ENCODE results near the gene CD151. TPM values are rescaled to one million over a fixed set of nuclear protein-coding genes. Genes with fewer than 3 reads are reported as not detected.

The CD151 gene
- total RNA-seq, 1 experiment from 2014 or later: 296 TPM

GRCh38 chr11:880447-880846, 47.7 kb downstream of the CD151 start:
- Histone ChIP-seq H3K4me1 (ENCODE audit: control insufficient read depth in 1 of 2, insufficient read depth in 2 of 2, low read length in 2 of 2) (peaks cover 2 to 10% of the 10 kb centered on the region in 2 experiments; a peak in 2 of 4 replicates), H3K27ac (ENCODE audit: low read depth, low read length) (no peak overlapping the region), H3K4me3 (replicated peaks in 1 of 2; ENCODE audit: low read depth in 1 of 2, low read length in 2 of 2) (no peak overlapping the region), H3K9me3 (ENCODE audit: control insufficient read depth in 1 of 2, insufficient read depth in 1 of 2, low read depth in 1 of 2, low read length in 2 of 2) (no peaks in the 10 kb centered on the region), H3K4me2 (ENCODE audit: low read length) (no peak overlapping the region), H3K79me2 (ENCODE audit: insufficient read depth, low read length) (no peaks in the 10 kb centered on the region), H3K27me3 (ENCODE audit: insufficient read depth, low read length) (no peaks in the 10 kb centered on the region), H3K36me3 (ENCODE audit: control insufficient read depth in 1 of 2, insufficient read depth in 2 of 2, low read length in 2 of 2) (peaks cover 3 to 4% of the 10 kb centered on the region in 2 experiments; a peak in 2 of 4 replicates), H2AFZ (ENCODE audit: low read depth, low read length, poor library complexity, severe bottlenecking) (no peak overlapping the region), H3K9ac (ENCODE audit: low read length) (no peak overlapping the region), H4K20me1 (ENCODE audit: insufficient read depth) (no peaks in the 10 kb centered on the region), H3K9me2 (ENCODE audit: insufficient read depth) (no peaks in the 10 kb centered on the region)
- TF ChIP-seq SRF (IDR thresholded peaks at IDR 0.05; ENCODE audit: low read depth): no peak
- TF ChIP-seq CTCF (IDR thresholded peaks at IDR 0.05 in 2 of 3, conservative IDR thresholded peaks at IDR 0.05 in 1 of 3; ENCODE audit: borderline replicate concordance in 1 of 3, insufficient read depth in 1 of 3, low read depth in 2 of 3, low read length in 2 of 3): peak in 2 of 3 experiments; percentile 7 to 26; a peak in 3 of 6 replicates
- TF ChIP-seq POLR2A (IDR thresholded peaks at IDR 0.05; ENCODE audit: borderline replicate concordance, extremely low read depth, insufficient read depth, insufficient read length): no peak
- no peak for TF ChIP-seq EZH2 (IDR thresholded peaks at IDR 0.05)
- TF ChIP-seq EGR1 (IDR thresholded peaks at IDR 0.05; ENCODE audit: low read depth): no peak
- TF ChIP-seq MAX (IDR thresholded peaks at IDR 0.05): no peak
- no TSS peak for BruUV-seq (replicated peaks)
- DNase-seq (ENCODE audit: low read depth, low spot score): no peak
- ChIA-PET CTCF (no interaction called here), RAD21 (ENCODE audit: low non-redundant PET in 1 of 2, low total read pairs in 2 of 2, uncharacterized antibody in 2 of 2, unreplicated experiment in 2 of 2) (no interaction called here), POLR2A (no interaction called here)
- intact Hi-C loops (cut with micrococcal nuclease): no loop called here
- peak; percentile 22; the same call in 1 of the 2 replicates for ATAC-seq

GRCh38 chr11:882596-882995, 49.8 kb downstream of the CD151 start:
- intact Hi-C loops (cut with micrococcal nuclease): no loop called here
- no peak overlapping the region for H3K4me2 ChIP-seq (ENCODE audit: low read length)
- H3K4me3 ChIP-seq (replicated peaks in 1 of 2; ENCODE audit: low read depth in 1 of 2, low read length in 2 of 2): no peak overlapping the region
- H4K20me1 ChIP-seq (ENCODE audit: insufficient read depth): no peaks in the 10 kb centered on the region
- H3K36me3 ChIP-seq (ENCODE audit: control insufficient read depth in 1 of 2, insufficient read depth in 2 of 2, low read length in 2 of 2): peaks cover 3 to 4% of the 10 kb centered on the region in 2 experiments; a peak in 2 of 4 replicates
- no peaks in the 10 kb centered on the region for H3K27me3 ChIP-seq (ENCODE audit: insufficient read depth, low read length)
- H3K9me3 ChIP-seq (ENCODE audit: control insufficient read depth in 1 of 2, insufficient read depth in 1 of 2, low read depth in 1 of 2, low read length in 2 of 2): no peaks in the 10 kb centered on the region
- no peak overlapping the region for H3K27ac ChIP-seq (ENCODE audit: low read depth, low read length)
- ChIA-PET CTCF (no interaction called here), RAD21 (ENCODE audit: low non-redundant PET in 1 of 2, low total read pairs in 2 of 2, uncharacterized antibody in 2 of 2, unreplicated experiment in 2 of 2) (no interaction called here), POLR2A (no interaction called here)
- ATAC-seq (no peak), DNase-seq (ENCODE audit: low read depth, low spot score) (no peak)
- TF ChIP-seq CBX3 (IDR thresholded peaks at IDR 0.05; ENCODE audit: low read depth) (no peak), ZNF274 (IDR thresholded peaks at IDR 0.05; ENCODE audit: low read depth, low read length) (no peak), POLR2A (IDR thresholded peaks at IDR 0.05; ENCODE audit: borderline replicate concordance, extremely low read depth, insufficient read depth, insufficient read length) (no peak), ATF3 (IDR thresholded peaks at IDR 0.05) (no peak)
- no peak overlapping the region for H3K9ac ChIP-seq (ENCODE audit: low read length)
- no peaks in the 10 kb centered on the region for H3K79me2 ChIP-seq (ENCODE audit: insufficient read depth, low read length)
- H3K9me2 ChIP-seq (ENCODE audit: insufficient read depth): no peaks in the 10 kb centered on the region
- BruUV-seq (replicated peaks): no TSS peak
- H2AFZ ChIP-seq (ENCODE audit: low read depth, low read length, poor library complexity, severe bottlenecking): no peak overlapping the region
- H3K4me1 ChIP-seq (ENCODE audit: control insufficient read depth in 1 of 2, insufficient read depth in 2 of 2, low read length in 2 of 2): peaks cover 2 to 8% of the 10 kb centered on the region in 2 experiments; a peak in 2 of 4 replicates
